Motor neuron (in vitro differentiated cells): ENCODE measurements around the gene DESI2. TPM values are rescaled to one million over a fixed set of nuclear protein-coding genes. Genes with fewer than 3 reads are reported as not detected.

Experiments
- ATAC-seq, 8 experiments: fragments of 200-7000 bp; cut with Tn5 transposase; replicated peaks in 6 of 8; 2 replicates each; pipeline ENCODE4 v1.8.0; 2021; ENCODE audit warnings: mild to moderate bottlenecking in 8 of 8, moderate library complexity in 8 of 8
- H3K27ac ChIP-seq, 2 donors: fragments of 250-450 bp; sonication (Bioruptor Pico); 2 replicates each; pipeline ENCODE4 v1.9.0; 2021; ENCODE audit warnings: antibody characterized with exemption in 2 of 2, mild to moderate bottlenecking in 2 of 2, moderate library complexity in 1 of 2
- H3K4me1 ChIP-seq, 2 donors: fragments of 250-450 bp; sonication (Bioruptor Pico); replicated peaks in 1 of 2; 2 replicates each; pipeline ENCODE4 v1.6.1; 2021; ENCODE audit warnings: antibody characterized with exemption in 2 of 2, mild to moderate bottlenecking in 2 of 2, moderate library complexity in 1 of 2
- H3K4me3 ChIP-seq, 5 donors: fragments of 250-450 bp; sonication (Bioruptor Pico); 2 replicates each; pipeline ENCODE4 v1.9.0; 2021; ENCODE audit warnings: antibody characterized with exemption in 5 of 5, mild to moderate bottlenecking in 5 of 5, moderate library complexity in 4 of 5
- WGBS, 10 experiments: fragments of 450-650 bp; shearing (Covaris generic); methylation state at CpG; one replicate each; pipeline ENCODE4 v1.0.0; 2022; 5-methylcytosine and 5-hydroxymethylcytosine counted together
- in situ Hi-C, 9 experiments: fragments of 400-800 bp; cut with MboI; loops; one replicate each; pipeline ENCODE4 v1.15.0; 2021; ENCODE audit warnings: low sequenced_read_pairs in 9 of 9, low pct_unique_long_range_greater_than_20kb in 2 of 9; ENCODE audit not compliant: unreplicated experiment in 9 of 9
- total RNA-seq, 8 experiments: library from RNA; unstranded; fragments of 300-600 nt; gene quantifications; 2 replicates each; pipeline versions ENCODE4 v1.2.3 to v1.2.4, GENCODE V29; 2022

DESI2 gene
- total RNA-seq, 8 experiments from 2014 or later = 23.1 to 43.4 (median 38.8) TPM

DNA sequence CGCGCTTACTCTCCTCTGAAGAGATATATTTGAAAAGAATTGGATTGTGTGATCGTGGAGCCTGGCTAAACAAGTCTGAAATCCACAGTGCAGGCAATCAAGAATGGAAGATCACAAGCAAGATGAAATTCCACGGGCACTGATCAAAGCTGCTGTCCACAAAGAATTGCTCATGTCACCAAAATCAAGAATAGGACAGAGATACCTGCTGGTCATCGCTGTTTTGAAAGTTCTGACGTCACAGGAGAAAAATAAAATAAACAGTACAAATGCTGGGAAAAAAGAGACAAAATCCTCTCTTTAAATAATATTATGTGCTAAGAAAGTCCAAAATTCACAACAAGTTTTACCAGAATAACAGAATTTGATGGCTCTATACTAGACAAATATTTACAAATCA is 12.0 kb upstream of the DESI2 start:
- in situ Hi-C loops = loop anchor here in 1 of 9 experiments (25.0 kb wide), 1 partner anchor 346 kb away; no protein-coding TSS in a partner anchor
- Histone ChIP-seq H3K4me3 (no peak overlapping the region), H3K4me1 (no peaks in the 10 kb centered on the region), H3K27ac (no peak overlapping the region)
- WGBS, 10 experiments = 54 to 98% (median 85%) methylated on average over 2 to 6 of the region's 6 CpGs; no CpG with 5 or more reads in 1 of the 10 experiments
- no peak for ATAC-seq

DNA sequence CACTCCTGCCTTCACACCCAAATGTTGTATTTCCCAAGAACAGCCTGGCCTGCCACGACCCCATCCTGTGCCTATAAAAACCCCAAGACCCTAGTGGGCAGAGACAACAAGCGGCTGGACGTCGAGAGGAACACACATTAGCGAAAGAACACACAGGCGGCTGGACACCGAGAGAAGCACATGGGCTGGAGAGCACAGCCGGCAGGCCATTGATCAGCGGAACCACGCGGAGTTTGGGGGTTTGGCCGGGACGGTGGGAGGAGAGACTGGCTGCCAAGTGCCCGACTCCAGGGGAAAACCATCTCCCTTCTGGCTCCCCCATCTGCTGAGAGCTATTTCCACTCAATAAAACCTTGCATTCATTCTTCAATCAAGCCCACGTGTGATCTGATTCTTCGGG is 10.4 kb upstream of the DESI2 start:
- ATAC-seq = no peak
- Histone ChIP-seq H3K4me3 (no peak overlapping the region), H3K4me1 (no peaks in the 10 kb centered on the region), H3K27ac (no peak overlapping the region)
- in situ Hi-C loops = loop anchor here in 1 of 9 experiments (25.0 kb wide), 1 partner anchor 345 kb away; no protein-coding TSS in a partner anchor
- 0 to 91% (median 82%) methylated on average over 1 to 9 of the region's 16 CpGs; no CpG with 5 or more reads in 2 of the 10 experiments for WGBS, 10 experiments

DNA sequence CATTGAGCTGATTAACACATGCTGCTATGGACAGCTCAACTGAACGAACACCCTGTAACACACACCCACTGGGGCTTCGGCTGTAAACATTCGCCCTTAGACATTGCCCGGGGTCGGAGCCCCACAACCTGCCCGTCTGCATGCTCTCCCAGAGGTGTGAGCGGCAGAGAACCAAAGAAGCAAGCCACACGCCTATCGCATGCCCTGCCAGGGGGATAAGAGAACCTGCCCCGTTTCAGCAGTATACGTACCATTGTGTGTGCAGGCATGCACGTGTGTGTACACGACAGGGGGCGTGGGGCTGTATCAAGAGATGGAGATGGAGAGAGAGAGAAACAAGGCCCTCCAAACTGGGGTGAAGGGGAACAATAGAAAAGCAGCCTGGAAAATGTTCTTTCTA is 9.9 kb upstream of the DESI2 start:
- in situ Hi-C loops = loop anchor here in 1 of 9 experiments (25.0 kb wide), 1 partner anchor 344 kb away; no protein-coding TSS in a partner anchor
- Histone ChIP-seq H3K27ac (no peak overlapping the region), H3K4me3 (no peak overlapping the region), H3K4me1 (no peaks in the 10 kb centered on the region)
- no peak for ATAC-seq
- 48 to 100% (median 95%) methylated on average over 1 to 13 of the region's 14 CpGs; no CpG with 5 or more reads in 2 of the 10 experiments for WGBS, 10 experiments

DNA sequence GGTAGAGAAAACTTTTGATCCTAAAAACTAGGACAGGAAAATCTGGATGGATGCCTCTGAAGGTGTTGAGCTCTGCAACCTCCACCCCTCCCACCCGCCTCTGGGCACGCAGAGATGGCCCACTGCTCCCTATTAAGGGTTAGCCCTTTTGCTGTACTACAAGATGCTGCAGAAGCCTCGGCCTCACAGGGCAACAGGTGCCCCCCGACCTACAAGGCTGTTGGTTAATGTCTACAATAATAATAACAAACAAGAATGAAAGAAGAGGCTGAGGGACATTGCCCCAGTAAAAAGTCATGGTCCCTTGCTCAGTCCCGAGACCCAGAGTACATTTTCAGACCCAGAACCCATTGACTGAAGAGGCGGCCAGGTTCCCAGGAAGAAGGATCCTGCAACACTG is 7.5 kb upstream of the DESI2 start:
- Histone ChIP-seq H3K4me3 (no peak overlapping the region), H3K27ac (no peak overlapping the region), H3K4me1 (no peaks in the 10 kb centered on the region)
- no peak for ATAC-seq
- in situ Hi-C loops = loop anchor here in 1 of 9 experiments (25.0 kb wide), 1 partner anchor 342 kb away; no protein-coding TSS in a partner anchor
- WGBS, 10 experiments = 17 to 100% (median 83%) methylated on average over 1 to 4 of the region's 6 CpGs; no CpG with 5 or more reads in 5 of the 10 experiments

GRCh38 chr1:244645890-244646289 is 7.0 kb upstream of the DESI2 start:
- no peak overlapping the region for H3K4me3 ChIP-seq
- 43 to 86% (median 69%) methylated on average over 3 to 6 of the region's 6 CpGs; no CpG with 5 or more reads in 4 of the 10 experiments for WGBS, 10 experiments
- no peak overlapping the region for H3K27ac ChIP-seq
- no peak for ATAC-seq
- in situ Hi-C loops = loop anchor here in 1 of 9 experiments (25.0 kb wide), 1 partner anchor 341 kb away; no protein-coding TSS in a partner anchor
- H3K4me1 ChIP-seq = no peaks in the 10 kb centered on the region

- WGBS, 10 experiments = 63 to 90% (median 88%) methylated on average over 1 to 6 of the region's 6 CpGs; no CpG with 5 or more reads in 3 of the 10 experiments
- no peak overlapping the region for H3K27ac ChIP-seq
- H3K4me3 ChIP-seq = no peak overlapping the region
- ATAC-seq = no peak
- H3K4me1 ChIP-seq = peaks cover 3 to 4% of the 10 kb centered on the region in 2 donors
- in situ Hi-C loops = loop anchor here in 1 of 9 experiments (25.0 kb wide), 1 partner anchor 339 kb away; no protein-coding TSS in a partner anchor
Measured at GRCh38 chr1:244647819-244648218, 5.1 kb upstream of the DESI2 start.

DNA sequence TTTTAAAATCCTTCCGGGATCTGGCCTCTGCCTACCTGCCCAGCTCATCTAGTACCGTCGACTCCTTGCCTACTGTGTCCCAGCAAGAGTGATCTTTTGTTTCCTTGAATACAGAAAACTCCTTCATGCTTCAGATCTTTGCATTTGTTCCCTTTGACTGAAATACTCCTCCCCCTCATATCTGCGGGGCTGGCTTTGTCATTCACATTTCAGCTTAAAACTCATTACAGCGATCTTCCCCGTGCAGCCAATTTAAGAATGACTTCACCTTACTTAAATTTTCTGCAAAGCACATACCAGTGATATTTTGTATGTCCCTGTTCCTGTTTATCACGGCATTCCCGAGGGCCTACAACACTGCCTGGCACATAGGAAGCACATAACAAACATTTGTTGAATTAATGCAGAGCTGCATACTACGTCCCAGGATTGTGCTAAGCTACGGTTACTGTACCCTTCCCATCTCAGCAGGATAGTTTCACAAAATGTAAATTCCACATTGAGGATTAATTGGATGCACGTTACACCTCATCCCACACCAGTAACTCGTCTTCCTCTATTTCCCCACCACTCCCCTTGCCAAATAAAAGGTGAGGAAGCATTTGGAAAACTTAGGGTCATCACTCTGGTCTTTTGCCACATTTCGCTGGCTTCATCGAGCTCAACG is 837 bp upstream of the DESI2 start:
- Histone ChIP-seq H3K4me3 (peak overlapping the region; percentile 37 to 96 (median 71)), H3K27ac (peak overlapping the region; percentile 55 to 80), H3K4me1 (peaks cover 12 to 29% of the 10 kb centered on the region in 2 donors)
- ATAC-seq = peak in 4 of 8 experiments; percentile 0 to 12 (median 7)
- in situ Hi-C loops = no loop called here
- 15 to 70% (median 37%) methylated on average over 3 to 15 of the region's 15 CpGs for WGBS, 10 experiments

DNA sequence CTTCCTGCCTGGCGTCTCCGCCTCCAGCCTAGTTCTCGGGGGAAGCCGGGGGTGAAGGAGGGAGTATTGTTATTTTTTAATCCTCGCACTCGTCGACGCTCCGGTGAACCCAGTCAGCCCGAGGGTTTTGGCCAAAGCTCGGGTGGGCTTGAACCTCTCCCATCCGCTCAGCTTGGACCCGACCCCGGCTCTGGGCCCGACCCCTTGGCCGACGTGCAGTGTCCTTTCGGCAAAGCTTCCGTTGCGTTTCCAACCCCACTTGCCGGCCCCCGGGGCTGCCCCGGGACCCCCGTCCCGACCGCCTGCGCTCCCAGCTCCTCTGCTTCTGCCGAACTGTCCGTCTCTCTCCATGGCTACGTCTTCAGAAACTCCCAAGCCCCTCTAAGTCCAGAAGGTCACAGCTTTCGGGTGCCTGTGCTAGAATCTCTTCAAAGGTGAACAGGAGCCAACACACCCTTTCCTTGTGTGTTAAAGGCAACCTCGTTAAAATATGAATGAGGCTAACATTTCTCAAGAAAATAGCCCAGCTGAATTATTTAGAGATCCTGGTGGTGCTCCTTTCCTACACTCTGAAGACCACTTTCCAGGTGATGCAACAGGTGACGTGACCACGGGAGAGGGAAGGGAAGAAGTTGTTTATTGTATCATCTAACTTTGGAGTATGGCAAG is 647 bp downstream of the DESI2 start:
- ATAC-seq = no peak
- 0 to 10% (median 0%) methylated on average over 1 to 20 of the region's 34 CpGs; no CpG with 5 or more reads in 5 of the 10 experiments for WGBS, 10 experiments
- in situ Hi-C loops = no loop called here
- Histone ChIP-seq H3K4me1 (peaks cover 12 to 29% of the 10 kb centered on the region in 2 donors), H3K4me3 (peak overlapping the region; percentile 71 to 96 (median 83)), H3K27ac (peak overlapping the region; percentile 87 to 91)

- Histone ChIP-seq H3K4me3 (peak overlapping the region; percentile 71 to 96 (median 83)), H3K27ac (peak overlapping the region in 1 of 2 donors; percentile 91), H3K4me1 (peaks cover 12 to 29% of the 10 kb centered on the region in 2 donors)
- in situ Hi-C loops = no loop called here
- 0 to 19% (median 3%) methylated on average over 2 to 8 of the region's 8 CpGs for WGBS, 10 experiments
- ATAC-seq = no peak
Measured at GRCh38 chr1:244654108-244655038, 1.4 kb downstream of the DESI2 start.

GRCh38 chr1:244655186-244655585 is 2.3 kb downstream of the DESI2 start:
- H3K27ac ChIP-seq = no peak overlapping the region
- in situ Hi-C loops = no loop called here
- H3K4me3 ChIP-seq = peak overlapping the region; percentile 71 to 96 (median 83)
- ATAC-seq = no peak
- H3K4me1 ChIP-seq = peaks cover 12 to 29% of the 10 kb centered on the region in 2 donors
- 86 to 100% (median 100%) methylated on average over 1 of the region's 1 CpG; no CpG with 5 or more reads in 3 of the 10 experiments for WGBS, 10 experiments

- no peak overlapping the region for H3K27ac ChIP-seq
Measured at GRCh38 chr1:244657421-244657820, 4.5 kb downstream of the DESI2 start.

DNA sequence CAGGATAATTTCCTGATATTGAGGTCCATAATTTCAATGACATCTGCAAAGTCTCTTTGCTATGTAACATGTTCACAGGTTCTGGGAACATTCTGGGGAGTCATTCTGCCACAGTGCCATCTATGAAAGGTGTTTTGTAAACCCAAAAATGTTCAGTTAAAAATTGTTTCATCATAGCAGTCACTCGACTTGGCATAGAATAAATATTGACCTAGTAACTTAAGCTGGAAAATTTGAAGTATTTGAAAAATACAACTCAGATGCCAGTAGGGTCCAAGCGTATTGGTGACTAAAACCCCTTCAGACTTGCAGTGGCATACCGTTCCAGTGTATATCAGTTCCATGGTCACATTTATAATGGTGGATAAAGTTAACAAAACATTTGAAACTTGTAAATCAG is 6.8 kb downstream of the DESI2 start:
- no peak overlapping the region for H3K27ac ChIP-seq
- H3K4me1 ChIP-seq = peaks cover 9 to 17% of the 10 kb centered on the region in 2 donors
- WGBS, 10 experiments = 53 to 100% (median 92%) methylated on average over 1 to 3 of the region's 3 CpGs; no CpG with 5 or more reads in 1 of the 10 experiments
- H3K4me3 ChIP-seq = no peak overlapping the region
- in situ Hi-C loops = no loop called here
- ATAC-seq = no peak

More at GRCh38 chr1:244657421-244657820, 4.5 kb downstream of the DESI2 start:
- Histone ChIP-seq H3K4me1 (peaks cover 9 to 25% of the 10 kb centered on the region in 2 donors), H3K4me3 (no peak overlapping the region)
- no peak for ATAC-seq
- WGBS, 10 experiments = 88 to 100% (median 100%) methylated on average over 1 to 3 of the region's 3 CpGs; no CpG with 5 or more reads in 2 of the 10 experiments
- in situ Hi-C loops = no loop called here
